ENCODE measurements around the gene EYA2.

The EYA2 gene

GRCh38 chr20:46981184-46981583 lies 86.5 kb downstream of the EYA2 start:
- DNase-seq: no peak

DNA sequence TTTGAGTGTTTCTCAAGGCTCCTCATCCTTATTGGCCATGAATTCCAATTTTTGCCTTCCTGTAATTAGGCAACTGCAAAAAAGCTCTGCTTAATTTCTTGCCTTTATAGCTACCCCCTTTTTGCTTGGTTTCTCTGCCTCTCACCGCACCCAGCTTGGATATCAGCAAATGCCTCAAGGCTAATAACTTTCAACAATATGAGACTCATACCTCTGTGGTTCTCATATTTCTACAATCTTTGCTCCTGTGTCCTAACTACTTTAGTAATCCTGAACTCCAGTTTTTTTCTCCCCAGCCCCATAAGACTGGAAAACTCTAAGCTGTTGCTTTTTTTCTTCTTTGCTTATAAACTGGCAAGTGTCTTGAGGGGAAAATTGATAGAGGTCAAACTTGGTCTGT lies 88.8 kb downstream of the EYA2 start:
- no peak for DNase-seq

- no peak for DNase-seq
These were observed 89.8 kb downstream of the EYA2 start for GRCh38 chr20:46984405-46984804.

DNA sequence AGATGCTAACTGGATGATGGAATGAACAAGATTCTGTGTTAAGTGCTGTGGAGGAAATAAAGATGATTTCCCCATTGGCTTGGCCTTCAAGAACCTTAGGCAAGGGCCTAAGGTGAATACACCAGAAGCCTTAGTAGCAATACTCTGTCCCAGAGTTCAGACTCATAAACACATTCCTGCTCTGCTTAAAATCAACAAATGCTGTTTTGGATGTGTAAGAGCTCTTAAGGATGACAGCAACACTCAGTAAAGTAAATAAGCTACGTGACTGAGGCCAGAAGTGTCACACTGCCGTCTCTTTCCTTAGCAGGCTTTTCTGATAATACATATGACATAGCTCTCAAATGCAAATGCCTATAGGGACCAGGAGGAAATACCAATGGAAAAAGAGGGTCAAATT lies 90.6 kb downstream of the EYA2 start:
- no peak for DNase-seq

DNA sequence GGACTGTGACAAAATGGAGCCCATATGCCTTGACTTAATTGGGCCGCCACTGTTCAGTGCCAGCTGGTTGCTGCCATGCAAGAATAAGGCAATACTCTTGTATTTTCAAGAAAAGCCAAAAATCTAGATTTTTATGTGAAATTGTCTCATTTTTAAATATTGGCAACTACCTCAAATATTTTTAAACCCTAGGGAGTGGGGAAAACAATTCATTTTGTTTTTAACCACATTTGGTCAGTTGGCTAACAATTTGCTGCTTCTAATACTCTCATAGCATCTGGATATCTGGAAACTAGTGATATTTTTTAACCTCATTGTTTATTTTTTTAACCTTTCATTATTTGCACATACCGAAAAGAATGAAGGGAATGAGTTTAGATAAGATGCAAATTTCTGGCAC lies 91.0 kb downstream of the EYA2 start:
- no peak for DNase-seq

DNA sequence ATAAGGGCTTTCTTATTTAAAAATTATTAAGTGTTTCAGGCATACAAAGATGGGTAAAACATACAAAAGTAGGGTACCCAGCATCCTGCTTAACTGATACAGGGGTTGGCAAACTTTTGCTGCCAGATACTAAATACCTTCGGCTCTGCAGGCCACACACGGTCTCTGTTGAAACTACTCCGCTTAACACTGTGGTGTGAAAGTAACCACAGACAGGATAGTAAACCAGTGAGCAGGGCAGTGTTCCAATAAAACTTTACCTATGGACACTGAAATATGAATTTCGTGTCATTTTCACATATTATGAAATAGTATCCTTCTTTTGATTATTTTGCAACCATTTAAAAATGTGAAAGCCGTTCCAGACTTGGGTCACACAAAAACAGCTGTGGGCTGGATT lies 92.4 kb downstream of the EYA2 start:
- DNase-seq: no peak

- DNase-seq: peak in 1 of 4 experiments; percentile 10
These were observed 95.5 kb downstream of the EYA2 start for GRCh38 chr20:46990017-46990595.

DNA sequence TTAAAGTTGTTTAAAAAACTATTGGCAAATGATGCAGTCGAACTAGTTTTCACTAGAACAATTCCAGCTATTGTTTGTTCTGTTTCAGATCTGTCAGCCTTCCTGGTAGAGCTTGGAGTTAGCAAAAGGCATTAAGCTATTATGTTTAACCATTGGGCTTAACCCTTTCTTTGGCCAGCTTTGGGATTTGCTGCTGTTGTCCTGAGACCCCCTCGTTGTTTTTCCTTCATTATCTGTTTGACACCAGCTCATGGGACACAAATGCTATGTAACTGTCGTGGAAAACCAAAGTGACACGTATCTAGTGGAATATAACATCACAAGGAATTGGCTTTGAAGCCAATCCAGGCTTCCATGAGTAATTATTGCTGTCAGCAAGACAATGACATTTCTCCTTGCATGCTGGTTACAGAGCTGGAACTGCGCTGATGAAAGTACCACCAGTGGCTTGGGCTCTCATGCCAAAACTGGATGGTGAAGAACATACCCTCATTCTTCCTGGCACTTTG lies 96.0 kb downstream of the EYA2 start:
- no peak for DNase-seq

GRCh38 chr20:46991168-46991567 lies 96.5 kb downstream of the EYA2 start:
- DNase-seq: no peak

- no peak for DNase-seq
These were observed 97.4 kb downstream of the EYA2 start for GRCh38 chr20:46991880-46992639.

GRCh38 chr20:46992640-46993035 lies 98.0 kb downstream of the EYA2 start:
- DNase-seq: no peak

DNA sequence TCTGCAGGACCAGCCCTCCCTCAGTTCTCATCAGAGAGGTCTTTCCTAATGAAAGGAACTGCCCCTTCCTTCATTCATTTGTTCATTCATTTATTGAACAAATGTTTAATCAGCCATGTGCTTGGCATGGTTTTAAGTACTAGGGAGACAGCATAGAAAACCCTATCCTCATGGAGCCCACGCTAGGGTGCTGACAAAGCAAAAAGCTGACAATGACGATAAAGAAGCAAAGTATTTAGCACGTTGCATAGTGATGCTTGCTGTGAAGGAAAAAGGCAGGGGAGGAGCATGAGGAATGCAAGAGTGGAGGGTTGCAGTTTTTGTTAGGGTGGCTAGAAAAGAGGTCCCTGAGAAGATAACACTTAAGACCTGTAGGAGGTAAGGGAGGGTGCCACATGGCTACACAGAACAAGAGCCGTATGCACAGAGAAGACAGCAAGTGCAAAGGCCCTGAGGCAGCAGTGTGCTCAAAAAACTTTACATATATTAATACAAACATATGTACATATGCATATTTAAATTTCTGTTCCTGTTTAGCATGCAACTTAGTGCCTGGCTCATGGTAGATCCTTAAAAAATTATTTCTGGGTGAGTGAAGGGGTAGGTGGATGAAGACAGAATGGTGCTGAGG lies 98.9 kb downstream of the EYA2 start:
- no peak for DNase-seq

DNA sequence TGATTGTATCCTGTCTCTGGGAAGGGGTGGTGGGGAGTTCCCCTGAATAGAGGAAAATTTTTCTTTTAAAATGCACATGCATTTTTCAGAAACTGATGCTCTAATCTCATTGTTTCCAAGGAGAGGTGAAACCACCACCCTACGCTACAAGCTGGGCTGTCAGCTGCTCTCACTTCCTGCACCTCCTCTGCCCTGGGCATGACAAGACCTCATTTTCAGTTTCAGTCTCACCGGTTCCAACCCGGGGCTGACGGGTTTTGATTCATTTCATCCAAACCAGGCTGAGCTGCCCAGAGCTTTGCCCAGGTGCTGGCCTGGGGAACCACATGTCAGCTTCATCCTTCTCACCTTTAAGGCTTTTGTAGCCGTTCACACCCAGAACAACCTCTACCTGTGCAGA lies 99.7 kb downstream of the EYA2 start:
- peak in 3 of 4 experiments; percentile 12 to 30 (median 25) for DNase-seq

- no peak for DNase-seq
These were observed 101.0 kb downstream of the EYA2 start for GRCh38 chr20:46995561-46996142.

DNA sequence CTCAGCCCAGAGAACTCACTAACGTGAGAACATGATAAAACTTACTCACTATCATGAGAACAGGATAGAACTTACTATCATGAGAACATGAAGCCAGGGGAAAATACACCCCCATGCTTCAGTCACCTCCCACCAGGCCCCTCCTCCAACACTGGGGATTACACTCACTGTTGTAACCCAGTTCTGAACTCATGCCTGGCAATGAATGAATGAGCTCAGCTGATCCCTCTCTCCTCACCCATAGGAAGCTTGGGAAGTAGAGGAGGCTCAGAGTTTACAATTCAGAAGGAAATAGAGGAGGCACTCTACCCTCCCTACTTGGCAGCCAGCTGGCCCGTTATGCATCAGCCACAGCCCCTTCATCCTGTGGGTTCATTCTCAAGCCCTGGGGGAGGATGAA lies 102.5 kb downstream of the EYA2 start:
- peak in 1 of 4 experiments; percentile 7 for DNase-seq

DNA sequence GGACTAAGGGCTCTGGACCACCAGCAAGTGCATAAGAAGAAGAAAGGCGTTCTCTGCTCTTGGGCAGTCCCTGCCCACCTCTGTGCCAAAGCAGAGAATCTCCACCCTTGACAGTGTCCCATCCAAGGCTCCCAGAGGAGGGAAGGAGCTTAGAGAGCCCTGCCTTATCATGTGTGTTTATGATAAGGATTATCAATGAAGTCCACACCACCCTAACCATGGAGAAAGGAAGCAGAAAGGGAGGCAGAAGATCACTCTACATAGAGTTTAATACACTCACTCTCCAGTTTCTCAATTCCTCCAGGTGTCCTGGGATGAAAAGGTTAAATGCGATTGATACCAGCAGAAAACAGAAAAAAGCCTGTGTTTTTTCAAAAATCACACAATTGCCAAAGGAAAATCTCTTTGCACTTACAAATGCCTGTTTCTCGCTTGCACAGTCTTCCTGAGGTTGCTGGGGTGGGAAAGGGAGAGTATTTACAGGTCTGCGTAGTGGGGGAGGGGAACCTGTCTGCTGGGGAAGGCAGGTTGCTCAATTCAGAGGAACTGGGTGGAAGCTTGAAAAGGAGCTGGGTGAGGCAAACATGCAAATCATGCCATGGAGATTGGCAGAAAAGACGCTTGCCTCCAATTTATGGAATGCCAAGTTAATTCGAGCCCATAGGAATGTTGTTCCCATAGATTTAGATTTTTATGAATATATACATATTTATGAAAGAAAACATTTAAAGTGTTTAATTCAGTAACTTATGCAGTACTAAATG lies 104.0 kb downstream of the EYA2 start:
- peak in 2 of 4 experiments; percentile 26 to 35 for DNase-seq

- DNase-seq: peak in 3 of 4 experiments; percentile 9 to 37 (median 21)
These were observed 105.3 kb downstream of the EYA2 start for GRCh38 chr20:46999801-47000465.

GRCh38 chr20:47003223-47003622 lies 108.6 kb downstream of the EYA2 start:
- DNase-seq: no peak

- no peak for DNase-seq
These were observed 109.5 kb downstream of the EYA2 start for GRCh38 chr20:47004179-47004578.

DNA sequence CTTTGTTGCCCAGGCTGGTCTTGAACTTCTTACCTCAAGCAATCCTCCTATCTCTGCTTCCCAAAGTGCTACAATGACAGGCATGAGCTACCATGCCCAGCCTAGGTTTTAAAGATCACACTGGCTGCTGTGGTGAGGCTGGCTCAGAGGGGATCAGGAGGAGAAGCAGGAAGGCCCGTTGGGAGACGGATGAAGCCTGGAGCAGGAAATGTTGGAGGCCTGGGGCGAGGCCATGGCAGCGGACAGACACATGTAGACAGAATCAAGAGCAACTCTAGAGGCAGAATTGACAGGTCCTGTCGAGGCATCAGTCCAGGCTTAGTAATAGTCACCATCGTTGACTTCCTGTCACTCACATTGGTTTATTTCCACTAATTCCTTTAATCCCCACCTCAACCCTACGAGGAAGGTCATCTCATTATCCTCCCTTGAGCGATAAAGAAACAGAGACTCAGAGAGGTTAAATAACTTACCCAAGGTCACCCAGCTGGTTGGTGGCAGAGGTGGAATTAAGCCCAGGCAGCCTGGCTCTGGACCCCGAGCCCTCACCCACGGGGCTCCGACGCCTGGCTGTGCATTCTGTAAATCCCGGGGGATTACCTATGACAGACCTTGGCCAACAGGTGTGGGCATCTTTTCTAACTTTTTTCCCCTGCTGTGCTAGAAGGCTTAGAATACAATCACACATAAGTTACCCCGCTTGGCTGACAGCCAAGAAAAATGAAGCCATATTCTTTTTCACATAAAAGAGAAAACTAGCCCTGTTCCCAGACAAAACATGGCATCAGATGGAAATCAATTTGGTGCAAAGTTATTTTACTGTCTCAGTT lies 113.4 kb downstream of the EYA2 start:
- no peak for DNase-seq

Measured in suppressor macrophage (primary cell).